ENCODE data around the gene CYTH3. TPM values are rescaled to one million over a fixed set of nuclear protein-coding genes. Genes with fewer than 3 reads are reported as not detected.
"Not testable (repeated sequence)": the region's sequence is repeated elsewhere in the genome, so short reads cannot be mapped to it uniquely, and the experiment has no call there.

CYTH3 gene
- total and polyA plus RNA-seq, 10 donors = 2.5 to 28.1 (median 17.5) TPM

GRCh38 chr7:6307762-6308161, 35.3 kb upstream of the CYTH3 start:
- Histone ChIP-seq H3K9me3 (no peaks in the 10 kb centered on the region), H3K36me3 (no peaks in the 10 kb centered on the region), H3K27ac (no peak overlapping the region), H3K27me3 (replicated peaks in 1 of 7) (no peaks in the 10 kb centered on the region), H3K4me3 (no peak overlapping the region), H3K4me1 (no peaks in the 10 kb centered on the region)
- peak; percentile 30 for DNase-seq
- 52 to 67% (median 58%) methylated on average over 5 of the region's 5 CpGs for WGBS, 5 donors
- TF ChIP-seq POLR2A (IDR thresholded peaks at IDR 0.05) (no peak), CTCF (IDR thresholded peaks at IDR 0.05 in 8 of 11, conservative IDR thresholded peaks at IDR 0.05 in 3 of 11) (no peak), POLR2AphosphoS5 (IDR thresholded peaks at IDR 0.05) (no peak)
- intact Hi-C loops (cut with DNase I; ENCODE audit: low total_unique reads) = no loop called here

GRCh38 chr7:6306471-6306870, 34.0 kb upstream of the CYTH3 start:
- H3K4me1 ChIP-seq = no peaks in the 10 kb centered on the region
- H3K9me3 ChIP-seq = no peaks in the 10 kb centered on the region
- DNase-seq = no peak
- no peaks in the 10 kb centered on the region for H3K27me3 ChIP-seq (replicated peaks in 1 of 7)
- no peaks in the 10 kb centered on the region for H3K36me3 ChIP-seq
- H3K27ac ChIP-seq = no peak overlapping the region
- WGBS, 5 donors = 80 to 97% (median 89%) methylated on average over 3 of the region's 3 CpGs
- TF ChIP-seq POLR2AphosphoS5 (IDR thresholded peaks at IDR 0.05) (no peak), POLR2A (IDR thresholded peaks at IDR 0.05) (no peak), CTCF (IDR thresholded peaks at IDR 0.05 in 8 of 11, conservative IDR thresholded peaks at IDR 0.05 in 3 of 11) (no peak)
- no peak overlapping the region for H3K4me3 ChIP-seq
- intact Hi-C loops (cut with DNase I; ENCODE audit: low total_unique reads) = no loop called here

GRCh38 chr7:6305330-6305729, 32.9 kb upstream of the CYTH3 start:
- Histone ChIP-seq H3K27me3 (replicated peaks in 1 of 7) (no peaks in the 10 kb centered on the region), H3K36me3 (no peaks in the 10 kb centered on the region), H3K4me3 (no peak overlapping the region), H3K9me3 (no peaks in the 10 kb centered on the region), H3K4me1 (no peaks in the 10 kb centered on the region), H3K27ac (no peak overlapping the region)
- TF ChIP-seq CTCF (IDR thresholded peaks at IDR 0.05 in 8 of 11, conservative IDR thresholded peaks at IDR 0.05 in 3 of 11) (no peak), POLR2A (IDR thresholded peaks at IDR 0.05) (no peak), POLR2AphosphoS5 (IDR thresholded peaks at IDR 0.05) (no peak)
- intact Hi-C loops (cut with DNase I; ENCODE audit: low total_unique reads) = no loop called here
- no peak for DNase-seq
- WGBS, 5 donors = 79 to 91% (median 86%) methylated on average over 2 of the region's 2 CpGs

- H3K27me3 ChIP-seq (replicated peaks in 1 of 7); H3K4me3 ChIP-seq; H3K9me3 ChIP-seq; H3K4me1 ChIP-seq; intact Hi-C loops (cut with DNase I; ENCODE audit: low total_unique reads); DNase-seq; H3K27ac ChIP-seq; H3K36me3 ChIP-seq: not testable (repeated sequence)
- WGBS, 5 donors = 85 to 92% (median 89%) methylated on average over 4 of the region's 4 CpGs
Observed at GRCh38 chr7:6301446-6301845, 29.0 kb upstream of the CYTH3 start.

GRCh38 chr7:6299774-6300173, 27.4 kb upstream of the CYTH3 start:
- Histone ChIP-seq H3K9me3 (no peaks in the 10 kb centered on the region), H3K4me3 (no peak overlapping the region)
- intact Hi-C loops (cut with DNase I; ENCODE audit: low total_unique reads) = no loop called here

More at GRCh38 chr7:6299774-6300173, 27.4 kb upstream of the CYTH3 start:
- Histone ChIP-seq H3K36me3 (no peaks in the 10 kb centered on the region), H3K4me1 (no peaks in the 10 kb centered on the region), H3K27me3 (replicated peaks in 1 of 7) (peaks cover 0 to 5% (median 0%) of the 10 kb centered on the region in 7 donors), H3K27ac (no peak overlapping the region)
- 61 to 73% (median 71%) methylated on average over 4 of the region's 4 CpGs for WGBS, 5 donors
- no peak for DNase-seq
- TF ChIP-seq CTCF (IDR thresholded peaks at IDR 0.05 in 8 of 11, conservative IDR thresholded peaks at IDR 0.05 in 3 of 11) (no peak), POLR2AphosphoS5 (IDR thresholded peaks at IDR 0.05) (no peak), POLR2A (IDR thresholded peaks at IDR 0.05) (no peak)

Data from spleen (tissue), 11 donors.